Fibroblast of lung (primary cell): Measurements from ENCODE around the gene ADAP1. TPM values are rescaled to one million over a fixed set of nuclear protein-coding genes. Genes with fewer than 3 reads are reported as not detected.
A peak's percentile ranks its signal among the peaks of the same experiment; 100 is the strongest.

Source experiments
- DNase-seq, 2 donors: peaks; one replicate each; pipeline versions ENCODE4 v3.0.0 to v3.0.0-alpha.2; 2010; ENCODE audit warnings: low read depth in 2 of 2
- H2AFZ ChIP-seq: 2 replicates; pipeline ENCODE4 v1.5.1; 2012; ENCODE audit warnings: low read length, control low read depth, inconsistent platforms
- H3K27ac ChIP-seq: 2 replicates; pipeline ENCODE4 v1.5.1; 2011; ENCODE audit warnings: low read length, control low read depth; ENCODE audit not compliant: insufficient read depth
- H3K27me3 ChIP-seq: 2 replicates; pipeline ENCODE4 v1.5.1; 2011; ENCODE audit warnings: mild to moderate bottlenecking, low read length; ENCODE audit not compliant: control insufficient read depth, insufficient read depth
- H3K36me3 ChIP-seq: 2 replicates; pipeline ENCODE4 v1.5.1; 2011; ENCODE audit warnings: low read length; ENCODE audit not compliant: control insufficient read depth, insufficient read depth
- H3K4me1 ChIP-seq: 2 replicates; pipeline ENCODE4 v1.5.1; 2011; ENCODE audit warnings: low read length; ENCODE audit not compliant: control insufficient read depth, insufficient read depth; ENCODE audit errors: extremely low read depth
- H3K4me2 ChIP-seq: 2 replicates; pipeline ENCODE4 v1.5.1; 2011; ENCODE audit warnings: low read length, control low read depth; ENCODE audit not compliant: insufficient read depth; ENCODE audit errors: extremely low read depth
- H3K4me3 ChIP-seq, 4 experiments: fragments of 200-600 bp in 1 of 4; sonication (generic) in 1 of 4; replicated peaks in 1 of 4; 2 replicates each; pipeline ENCODE4 v1.5.1; 2011 to 2016; ENCODE audit warnings: low read length in 4 of 4, low read depth in 3 of 4, mild to moderate bottlenecking in 3 of 4, control low read depth in 2 of 4, inconsistent platforms in 1 of 4, mixed read lengths in 1 of 4; ENCODE audit not compliant: insufficient read depth in 1 of 4; ENCODE audit errors: control extremely low read depth in 1 of 4
- H3K79me2 ChIP-seq: 2 replicates; pipeline ENCODE4 v1.5.1; 2012; ENCODE audit warnings: mild to moderate bottlenecking, low read length, inconsistent platforms; ENCODE audit not compliant: control insufficient read depth, insufficient read depth
- H3K9ac ChIP-seq: 2 replicates; pipeline ENCODE4 v1.5.1; 2011; ENCODE audit warnings: mild to moderate bottlenecking, low read length, control low read depth; ENCODE audit not compliant: insufficient read depth
- H3K9me3 ChIP-seq: 2 replicates; pipeline ENCODE4 v1.5.1; 2012; ENCODE audit warnings: low read depth, low read length; ENCODE audit not compliant: control insufficient read depth, insufficient read depth
- H4K20me1 ChIP-seq: 2 replicates; pipeline ENCODE4 v1.5.1; 2011; ENCODE audit warnings: low read length; ENCODE audit not compliant: control insufficient read depth, insufficient read depth; ENCODE audit errors: extremely low read depth
- CTCF ChIP-seq, 2 donors: IDR thresholded peaks in 1 of 2; conservative IDR thresholded peaks in 1 of 2; 1 replicate in 1 of 2; 2 replicates in 1 of 2; pipeline ENCODE4 v1.5.1; 2011 to 2012; ENCODE audit warnings: low read length in 2 of 2, control low read depth in 1 of 2, inconsistent platforms in 1 of 2, low read depth in 1 of 2, mild to moderate bottlenecking in 1 of 2
- EZH2 ChIP-seq: IDR thresholded peaks from 2 replicates; pipeline ENCODE4 v1.5.1; 2012; ENCODE audit warnings: low read length, control low read depth, mild to moderate bottlenecking; ENCODE audit errors: missing control alignments
- polyA plus RNA-seq, 2 donors: library from polyadenylated mRNA; depleted of rRNA in 1 of 2; stranded (reverse) in 1 of 2; unstranded in 1 of 2; fragments of >200 nt; gene quantifications; 2 replicates each; pipeline ENCODE4 v1.2.1, GENCODE V29; 2011 to 2012; ENCODE audit warnings: missing spikeins in 1 of 2
- total RNA-seq: library from RNA; depleted of rRNA; stranded (reverse); fragments of >200 nt; gene quantifications from 2 replicates; pipeline ENCODE4 v1.2.1, GENCODE V29; 2014

The ADAP1 gene
- total and polyA plus RNA-seq, 2 donors (not counting 1 experiment from before 2014, with no cell fraction given) = 1.1 to 2.3 TPM

- H3K4me1 ChIP-seq = no peaks in the 10 kb centered on the region
Observed at GRCh38 chr7:991729-992656, 37.5 kb upstream of the ADAP1 start.

GRCh38 chr7:990933-991728 lies 36.7 kb upstream of the ADAP1 start:
- no peak for DNase-seq
- Histone ChIP-seq H3K4me3 (no peak overlapping the region), H3K4me2 (no peak overlapping the region), H3K27me3 (peaks cover 4% of the 10 kb centered on the region), H3K4me1 (peaks cover 3% of the 10 kb centered on the region), H3K36me3 (no peaks in the 10 kb centered on the region), H4K20me1 (no peaks in the 10 kb centered on the region), H3K27ac (no peak overlapping the region), H3K9ac (no peak overlapping the region), H3K9me3 (no peaks in the 10 kb centered on the region), H2AFZ (no peak overlapping the region), H3K79me2 (no peaks in the 10 kb centered on the region)
- TF ChIP-seq EZH2 (peak; percentile 54), CTCF (conservative IDR thresholded peaks at IDR 0.05 in 1 of 2, IDR thresholded peaks at IDR 0.05 in 1 of 2; ENCODE audit: low read depth in 1 of 2, low read length in 2 of 2) (no peak)

More at GRCh38 chr7:991729-992656, 37.5 kb upstream of the ADAP1 start:
- TF ChIP-seq EZH2 = no peak
- no peak for TF ChIP-seq CTCF (conservative IDR thresholded peaks at IDR 0.05 in 1 of 2, IDR thresholded peaks at IDR 0.05 in 1 of 2; ENCODE audit: low read depth in 1 of 2, low read length in 2 of 2)
- Histone ChIP-seq H3K79me2 (no peaks in the 10 kb centered on the region), H3K9ac (no peak overlapping the region), H3K27ac (no peak overlapping the region), H3K27me3 (peaks cover 4% of the 10 kb centered on the region), H3K9me3 (no peaks in the 10 kb centered on the region), H3K4me2 (no peak overlapping the region), H2AFZ (no peak overlapping the region), H4K20me1 (no peaks in the 10 kb centered on the region), H3K4me3 (no peak overlapping the region), H3K36me3 (peaks cover 4% of the 10 kb centered on the region)
- DNase-seq = no peak

GRCh38 chr7:990352-990932 lies 36.0 kb upstream of the ADAP1 start:
- H3K27me3 ChIP-seq = peaks cover 4% of the 10 kb centered on the region
- no peak overlapping the region for H2AFZ ChIP-seq
- TF ChIP-seq EZH2 = no peak
- TF ChIP-seq CTCF (conservative IDR thresholded peaks at IDR 0.05 in 1 of 2, IDR thresholded peaks at IDR 0.05 in 1 of 2; ENCODE audit: low read depth in 1 of 2, low read length in 2 of 2) = no peak
- no peaks in the 10 kb centered on the region for H3K79me2 ChIP-seq
- H4K20me1 ChIP-seq = no peaks in the 10 kb centered on the region
- no peak overlapping the region for H3K4me2 ChIP-seq
- H3K4me3 ChIP-seq = no peak overlapping the region
- no peaks in the 10 kb centered on the region for H3K9me3 ChIP-seq
- no peak overlapping the region for H3K9ac ChIP-seq
- H3K27ac ChIP-seq = no peak overlapping the region
- no peaks in the 10 kb centered on the region for H3K36me3 ChIP-seq
- peaks cover 3% of the 10 kb centered on the region for H3K4me1 ChIP-seq
- DNase-seq = no peak
